HepG2 (cell line): Measurements from ENCODE around the gene SERPINA9. TPM values are rescaled to one million over a fixed set of nuclear protein-coding genes. Genes with fewer than 3 reads are reported as not detected.

Source experiments
- BRD4 ChIP-seq: sonication (generic); formaldehyde crosslinking; IDR thresholded peaks from 2 replicates; pipeline ENCODE4 v1.4.0; 2020; ENCODE audit warnings: missing genetic modification reagents
- GATAD2A ChIP-seq: IDR thresholded peaks from 2 replicates; pipeline ENCODE4 v1.6.1; 2016
- HOXD1 ChIP-seq: sonication (generic); formaldehyde crosslinking; IDR thresholded peaks from 2 replicates; pipeline ENCODE4 v1.5.0; 2020; ENCODE audit warnings: missing genetic modification reagents
- MATR3 ChIP-seq: sonication (generic); formaldehyde crosslinking; IDR thresholded peaks from 2 replicates; pipeline ENCODE4 v1.4.0; 2020; ENCODE audit warnings: missing genetic modification reagents
- MYC ChIP-seq: sonication (generic); formaldehyde crosslinking; IDR thresholded peaks from 2 replicates; pipeline ENCODE4 v1.9.0; 2021; ENCODE audit warnings: missing genetic modification reagents, borderline replicate concordance
- PHF8 ChIP-seq: sonication (generic); formaldehyde crosslinking; IDR thresholded peaks from 2 replicates; pipeline ENCODE4 v1.5.0; 2020; ENCODE audit warnings: missing genetic modification reagents
- POLR2AphosphoS5 ChIP-seq: IDR thresholded peaks from 2 replicates; pipeline ENCODE4 v1.6.1; 2012; ENCODE audit warnings: low read depth, low read length
- RCOR2 ChIP-seq: IDR thresholded peaks from 2 replicates; pipeline ENCODE4 v1.6.1; 2016; ENCODE audit warnings: missing biosample characterization, missing genetic modification reagents
- STAG1 ChIP-seq: sonication (generic); formaldehyde crosslinking; IDR thresholded peaks from 2 replicates; pipeline ENCODE4 v1.4.0; 2020; ENCODE audit warnings: missing genetic modification reagents
- U2AF1 ChIP-seq: fragments of 200-400 bp; formaldehyde crosslinking; optimal IDR thresholded peaks from 2 replicates; pipeline ENCODE3; 2017; ENCODE audit warnings: mild to moderate bottlenecking, low read depth, low read length
- ZBTB20 ChIP-seq: sonication (generic); formaldehyde crosslinking; IDR thresholded peaks from 2 replicates; pipeline ENCODE4 v1.8.1; 2023; ENCODE audit warnings: missing genetic modification reagents, low read depth, mild to moderate bottlenecking, borderline replicate concordance
- ZMAT3 ChIP-seq: sonication (generic); formaldehyde crosslinking; conservative IDR thresholded peaks from 2 replicates; pipeline ENCODE4 v1.7.0; 2021; ENCODE audit warnings: missing genetic modification reagents
- ZNF335 ChIP-seq: sonication (generic); formaldehyde crosslinking; IDR thresholded peaks from 2 replicates; pipeline ENCODE4 v1.4.0; 2020; ENCODE audit warnings: missing genetic modification reagents
- ZNF34 ChIP-seq: sonication (generic); formaldehyde crosslinking; IDR thresholded peaks from 2 replicates; pipeline ENCODE4 v1.4.0; 2020; ENCODE audit warnings: mild to moderate bottlenecking, missing genetic modification reagents, borderline replicate concordance
- ZNF570 ChIP-seq: sonication (generic); formaldehyde crosslinking; IDR thresholded peaks from 2 replicates; pipeline ENCODE4 v1.4.0; 2020; ENCODE audit warnings: mild to moderate bottlenecking, missing genetic modification reagents, borderline replicate concordance
- ZNF674 ChIP-seq: sonication (generic); formaldehyde crosslinking; IDR thresholded peaks from 2 replicates; pipeline ENCODE4 v1.5.0; 2020; ENCODE audit warnings: low read depth, mild to moderate bottlenecking, missing genetic modification reagents
- ZNF703 ChIP-seq: sonication (generic); formaldehyde crosslinking; IDR thresholded peaks from 2 replicates; pipeline ENCODE4 v1.5.1; 2020; ENCODE audit warnings: missing genetic modification reagents, mild to moderate bottlenecking, moderate library complexity, borderline replicate concordance
- ZNF772 ChIP-seq: sonication (generic); formaldehyde crosslinking; IDR thresholded peaks from 2 replicates; pipeline ENCODE4 v1.5.0; 2020; ENCODE audit warnings: mild to moderate bottlenecking, missing genetic modification reagents
- ZSCAN21 ChIP-seq: sonication (generic); formaldehyde crosslinking; IDR thresholded peaks from 2 replicates; pipeline ENCODE4 v1.8.0; 2022; ENCODE audit warnings: mild to moderate bottlenecking, missing genetic modification reagents, moderate library complexity, borderline replicate concordance
- polyA plus RNA-seq, 8 experiments: library from polyadenylated mRNA; depleted of rRNA in 3 of 8; stranded (reverse) in 7 of 8; unstranded in 1 of 8; fragments of >200 nt; fragmentation: Illumina TruSeq in 4 of 8; extraction: Trizol in 4 of 8; gene quantifications; 2 replicates each; pipeline versions ENCODE4 v1.2.1 to v1.2.3, GENCODE V29; 2011 to 2016; ENCODE audit warnings: low read depth in 4 of 8, missing spikeins in 1 of 8, mixed read lengths in 1 of 8; ENCODE audit not compliant: insufficient read depth in 1 of 8
- total RNA-seq, 5 experiments: library from RNA; depleted of rRNA; stranded (reverse); fragments of >200 nt; fragmentation: Illumina TruSeq; extraction: Trizol; gene quantifications; 2 replicates each; pipeline ENCODE4 v1.2.3, GENCODE V29; 2016; ENCODE audit warnings: low read depth in 1 of 5
- TF ChIP-seq, protein P1 (sequence below): sonication (generic); formaldehyde crosslinking; IDR thresholded peaks from 2 replicates; pipeline ENCODE4 v1.5.1; 2020; ENCODE audit warnings: mild to moderate bottlenecking, missing genetic modification reagents
- TF ChIP-seq, protein P2 (sequence below): sonication (generic); formaldehyde crosslinking; IDR thresholded peaks from 2 replicates; pipeline ENCODE4 v1.8.0; 2022; ENCODE audit warnings: mild to moderate bottlenecking, missing genetic modification reagents; ENCODE audit not compliant: insufficient replicate concordance
- TF ChIP-seq, protein P3 (sequence below): sonication (generic); formaldehyde crosslinking; conservative IDR thresholded peaks from 2 replicates; pipeline ENCODE4 v1.4.0; 2020; ENCODE audit warnings: missing genetic modification reagents

Gene SERPINA9
- total and polyA plus RNA-seq, 2 of the 13 experiments (the other 11 are each of a cell fraction or from before 2014, with no cell fraction given) = 0.21 TPM; not detected in 1

- TF ChIP-seq ZNF570 (no peak), POLR2AphosphoS5 (no peak), BRD4 (CRISPR knock-in tag) (peak; percentile 80), ZNF674 (no peak), ZBTB20 (CRISPR knock-in tag) (peak; percentile 87), ZSCAN21 (0 out of 2 replicates have a peak, but pooled peaks have one; percentile 25), ZMAT3 (0 out of 2 replicates have a peak, but pooled peaks have one; percentile 26), ZNF34 (no peak), ZNF703 (CRISPR knock-in tag) (no peak), PHF8 (CRISPR knock-in tag) (no peak), U2AF1 (peak; percentile 78), STAG1 (CRISPR knock-in tag) (peak; percentile 36; the same call in 1 of the 2 replicates), MYC (CRISPR knock-in tag) (peak; percentile 71), ZNF335 (CRISPR knock-in tag) (no peak), ZNF772 (CRISPR knock-in tag) (peak; percentile 62; the same call in 1 of the 2 replicates), MATR3 (CRISPR knock-in tag) (no peak), GATAD2A (CRISPR knock-in tag) (peak; percentile 88), HOXD1 (CRISPR knock-in tag) (peak; percentile 83), RCOR2 (CRISPR knock-in tag) (peak; percentile 75)
- TF ChIP-seq, protein P1, sequence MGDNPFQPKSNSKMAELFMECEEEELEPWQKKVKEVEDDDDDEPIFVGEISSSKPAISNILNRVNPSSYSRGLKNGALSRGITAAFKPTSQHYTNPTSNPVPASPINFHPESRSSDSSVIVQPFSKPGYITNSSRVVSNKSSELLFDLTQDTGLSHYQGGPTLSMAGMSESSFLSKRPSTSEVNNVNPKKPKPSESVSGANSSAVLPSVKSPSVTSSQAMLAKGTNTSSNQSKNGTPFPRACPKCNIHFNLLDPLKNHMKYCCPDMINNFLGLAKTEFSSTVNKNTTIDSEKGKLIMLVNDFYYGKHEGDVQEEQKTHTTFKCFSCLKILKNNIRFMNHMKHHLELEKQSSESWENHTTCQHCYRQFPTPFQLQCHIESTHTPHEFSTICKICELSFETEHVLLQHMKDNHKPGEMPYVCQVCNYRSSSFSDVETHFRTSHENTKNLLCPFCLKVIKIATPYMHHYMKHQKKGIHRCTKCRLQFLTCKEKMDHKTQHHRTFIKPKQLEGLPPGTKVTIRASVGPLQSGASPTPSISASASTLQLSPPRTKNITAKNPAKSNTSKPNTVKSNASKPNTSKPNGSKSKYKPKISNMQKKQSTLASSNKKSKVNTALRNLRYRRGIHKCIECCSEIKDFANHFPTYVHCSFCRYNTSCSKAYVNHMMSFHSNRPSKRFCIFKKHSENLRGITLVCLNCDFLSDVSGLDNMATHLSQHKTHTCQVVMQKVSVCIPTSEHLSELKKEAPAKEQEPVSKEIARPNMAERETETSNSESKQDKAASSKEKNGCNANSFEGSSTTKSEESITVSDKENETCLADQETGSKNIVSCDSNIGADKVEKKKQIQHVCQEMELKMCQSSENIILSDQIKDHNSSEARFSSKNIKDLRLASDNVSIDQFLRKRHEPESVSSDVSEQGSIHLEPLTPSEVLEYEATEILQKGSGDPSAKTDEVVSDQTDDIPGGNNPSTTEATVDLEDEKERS (CRISPR knock-in tag) = peak; percentile 71; the same call in 1 of the 2 replicates
- TF ChIP-seq, protein P2, sequence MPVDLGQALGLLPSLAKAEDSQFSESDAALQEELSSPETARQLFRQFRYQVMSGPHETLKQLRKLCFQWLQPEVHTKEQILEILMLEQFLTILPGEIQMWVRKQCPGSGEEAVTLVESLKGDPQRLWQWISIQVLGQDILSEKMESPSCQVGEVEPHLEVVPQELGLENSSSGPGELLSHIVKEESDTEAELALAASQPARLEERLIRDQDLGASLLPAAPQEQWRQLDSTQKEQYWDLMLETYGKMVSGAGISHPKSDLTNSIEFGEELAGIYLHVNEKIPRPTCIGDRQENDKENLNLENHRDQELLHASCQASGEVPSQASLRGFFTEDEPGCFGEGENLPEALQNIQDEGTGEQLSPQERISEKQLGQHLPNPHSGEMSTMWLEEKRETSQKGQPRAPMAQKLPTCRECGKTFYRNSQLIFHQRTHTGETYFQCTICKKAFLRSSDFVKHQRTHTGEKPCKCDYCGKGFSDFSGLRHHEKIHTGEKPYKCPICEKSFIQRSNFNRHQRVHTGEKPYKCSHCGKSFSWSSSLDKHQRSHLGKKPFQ (CRISPR knock-in tag) = no peak
- TF ChIP-seq, protein P3, sequence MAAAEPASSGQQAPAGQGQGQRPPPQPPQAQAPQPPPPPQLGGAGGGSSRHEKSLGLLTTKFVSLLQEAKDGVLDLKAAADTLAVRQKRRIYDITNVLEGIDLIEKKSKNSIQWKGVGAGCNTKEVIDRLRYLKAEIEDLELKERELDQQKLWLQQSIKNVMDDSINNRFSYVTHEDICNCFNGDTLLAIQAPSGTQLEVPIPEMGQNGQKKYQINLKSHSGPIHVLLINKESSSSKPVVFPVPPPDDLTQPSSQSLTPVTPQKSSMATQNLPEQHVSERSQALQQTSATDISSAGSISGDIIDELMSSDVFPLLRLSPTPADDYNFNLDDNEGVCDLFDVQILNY (CRISPR knock-in tag) = no peak
- TF ChIP-seq, all 625 proteins: peak for 202
These were observed 46.2 kb upstream of the SERPINA9 start (continued) for GRCh38 chr14:94522115-94522724.
